GM12865 (cell line): ENCODE results near the gene PRKN.

Experiments
- DNase-seq: peaks from one replicate; pipeline ENCODE4 v3.0.0; 2010; ENCODE audit warnings: low read depth
- H3K4me3 ChIP-seq: 2 replicates; pipeline ENCODE4 v1.5.1; 2011; ENCODE audit warnings: mild to moderate bottlenecking, low read depth, low read length, control low read depth
- CTCF ChIP-seq: IDR thresholded peaks from 2 replicates; pipeline ENCODE4 v1.5.1; 2011; ENCODE audit warnings: low read length, control low read depth, low read depth, inconsistent platforms; ENCODE audit not compliant: insufficient read depth; ENCODE audit errors: missing control alignments

PRKN gene

GRCh38 chr6:162267641-162268040, 459.9 kb downstream of the PRKN start:
- no peak for DNase-seq
- TF ChIP-seq CTCF, result no peak

GRCh38 chr6:162267126-162267525, 460.4 kb downstream of the PRKN start:
- TF ChIP-seq CTCF, result no peak
- no peak overlapping the region for H3K4me3 ChIP-seq
- no peak for DNase-seq

More at GRCh38 chr6:162267641-162268040, 459.9 kb downstream of the PRKN start:
- H3K4me3 ChIP-seq, result no peak overlapping the region

GRCh38 chr6:162264581-162264980, 463.0 kb downstream of the PRKN start:
- no peak for DNase-seq
- TF ChIP-seq CTCF, result no peak
- H3K4me3 ChIP-seq, result no peak overlapping the region

- no peak overlapping the region for H3K4me3 ChIP-seq
- DNase-seq, result no peak
- TF ChIP-seq CTCF, result no peak
These were observed 464.9 kb downstream of the PRKN start for GRCh38 chr6:162262466-162263196.

- no peak for TF ChIP-seq CTCF
- no peak for DNase-seq
- H3K4me3 ChIP-seq, result no peak overlapping the region
These were observed 466.0 kb downstream of the PRKN start for GRCh38 chr6:162261598-162261997.

- no peak for DNase-seq
- TF ChIP-seq CTCF, result no peak
These were observed 467.5 kb downstream of the PRKN start for GRCh38 chr6:162260027-162260426.

DNA sequence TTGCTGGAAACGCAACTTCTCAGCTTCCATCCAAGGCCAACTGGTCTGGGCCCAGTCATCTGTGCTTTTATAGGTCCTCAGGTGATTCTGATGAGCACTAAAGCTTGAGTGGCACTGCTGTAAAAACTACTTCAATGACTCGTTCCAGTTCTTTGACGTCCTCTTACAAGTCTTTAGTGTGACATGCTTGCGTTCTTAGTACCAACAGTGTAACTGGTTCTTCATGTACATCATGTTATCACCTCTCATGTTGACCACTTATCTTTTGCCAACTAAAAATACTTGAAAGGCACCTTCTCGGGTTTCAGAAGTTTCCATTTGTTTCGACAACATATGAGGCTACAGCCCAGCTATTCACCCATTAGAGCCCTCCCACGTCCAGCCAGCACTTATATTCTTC, 468.9 kb downstream of the PRKN start:
- TF ChIP-seq CTCF, result no peak
- no peak overlapping the region for H3K4me3 ChIP-seq
- DNase-seq, result no peak

More at GRCh38 chr6:162260027-162260426, 467.5 kb downstream of the PRKN start:
- no peak overlapping the region for H3K4me3 ChIP-seq
